Erythroblast (primary cell): ENCODE results near the gene ZCCHC13.

Experiments
- GATA1 ChIP-seq: IDR thresholded peaks from 2 replicates; pipeline ENCODE4 v1.6.1; 2011; ENCODE audit warnings: low read depth, mild to moderate bottlenecking, control low read depth, low read length, moderate library complexity
- POLR2A ChIP-seq: IDR thresholded peaks from 2 replicates; pipeline ENCODE4 v1.6.1; 2011; ENCODE audit warnings: mild to moderate bottlenecking, low read length

DNA sequence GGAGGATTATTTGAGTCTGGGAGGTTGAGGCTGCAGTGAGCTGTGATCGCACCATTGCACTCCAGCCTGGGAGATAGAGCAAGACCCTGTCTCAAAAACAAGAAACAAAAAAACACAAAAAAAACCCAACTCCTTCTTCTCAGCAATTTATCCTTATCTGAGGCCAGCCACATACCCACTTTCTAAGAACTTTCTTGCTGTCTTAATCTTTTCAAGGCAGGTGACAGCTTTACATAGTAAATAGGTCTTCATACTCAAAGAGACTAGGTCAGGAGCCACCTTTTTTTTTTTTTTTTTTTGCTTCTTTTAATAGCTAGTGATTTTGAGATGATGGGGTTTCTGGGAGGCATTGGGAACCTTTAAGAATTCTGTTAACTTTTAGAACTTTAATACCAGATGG is 26.1 kb upstream of the ZCCHC13 start:
- TF ChIP-seq POLR2A: no peak
- TF ChIP-seq GATA1: no peak
